KMS-11 (cell line): ENCODE measurements around the gene EDRF1.

ENCODE experiments used
- H2AFZ ChIP-seq: fragments of 200-600 bp; sonication (generic); 2 replicates; pipeline ENCODE4 v1.6.1; 2016; ENCODE audit warnings: antibody characterized with exemption, mixed run types, low read depth
- H3K27ac ChIP-seq: fragments of 200-600 bp; sonication (generic); 2 replicates; pipeline ENCODE4 v1.6.1; 2016; ENCODE audit warnings: mild to moderate bottlenecking, mixed run types
- H3K27me3 ChIP-seq: fragments of 200-600 bp; sonication (generic); 2 replicates; pipeline ENCODE4 v1.6.1; 2017; ENCODE audit warnings: mild to moderate bottlenecking, low read depth, mixed run types, moderate library complexity; ENCODE audit not compliant: insufficient read depth
- H3K36me3 ChIP-seq: fragments of 200-600 bp; sonication (generic); 2 replicates; pipeline ENCODE4 v1.6.1; 2017; ENCODE audit warnings: mild to moderate bottlenecking, mixed run types; ENCODE audit not compliant: insufficient read depth
- H3K4me1 ChIP-seq: fragments of 200-600 bp; sonication (generic); 2 replicates; pipeline ENCODE4 v1.6.1; 2016; ENCODE audit warnings: mild to moderate bottlenecking, low read depth, mixed run types; ENCODE audit not compliant: poor library complexity, severe bottlenecking
- H3K4me2 ChIP-seq: fragments of 200-600 bp; sonication (generic); 2 replicates; pipeline ENCODE4 v1.7.0; 2016; ENCODE audit warnings: mild to moderate bottlenecking, mixed run types
- H3K4me3 ChIP-seq: fragments of 200-600 bp; sonication (generic); IDR thresholded peaks from 2 replicates; pipeline ENCODE4 v1.6.1; 2017; ENCODE audit warnings: low read depth, low read length, mixed read lengths; ENCODE audit not compliant: insufficient read depth
- H3K79me2 ChIP-seq: fragments of 200-600 bp; sonication (generic); 2 replicates; pipeline ENCODE4 v1.6.1; 2016; ENCODE audit warnings: low read depth, mixed run types; ENCODE audit not compliant: insufficient read depth
- H3K9ac ChIP-seq: fragments of 200-600 bp; sonication (generic); 2 replicates; pipeline ENCODE4 v1.6.1; 2016; ENCODE audit warnings: mild to moderate bottlenecking, mixed run types
- H4K20me1 ChIP-seq: fragments of 200-600 bp; sonication (generic); 2 replicates; pipeline ENCODE4 v1.6.1; 2016; ENCODE audit warnings: mild to moderate bottlenecking, mixed run types; ENCODE audit not compliant: insufficient read depth
- TF ChIP-seq, protein P1 (sequence below): fragments of 200-600 bp; sonication (generic); conservative IDR thresholded peaks from 2 replicates; pipeline ENCODE4 v1.6.1; 2017; ENCODE audit warnings: low read depth, mild to moderate bottlenecking, antibody characterized with exemption, low read length, moderate library complexity, mixed read lengths

The EDRF1 gene

GRCh38 chr10:125788156-125789034 is 68.9 kb downstream of the EDRF1 start:
- no peak overlapping the region for H3K9ac ChIP-seq
- H2AFZ ChIP-seq: no peak overlapping the region
- no peak overlapping the region for H3K4me3 ChIP-seq
- H3K27ac ChIP-seq: no peak overlapping the region
- no peaks in the 10 kb centered on the region for H3K79me2 ChIP-seq
- TF ChIP-seq, protein P1, sequence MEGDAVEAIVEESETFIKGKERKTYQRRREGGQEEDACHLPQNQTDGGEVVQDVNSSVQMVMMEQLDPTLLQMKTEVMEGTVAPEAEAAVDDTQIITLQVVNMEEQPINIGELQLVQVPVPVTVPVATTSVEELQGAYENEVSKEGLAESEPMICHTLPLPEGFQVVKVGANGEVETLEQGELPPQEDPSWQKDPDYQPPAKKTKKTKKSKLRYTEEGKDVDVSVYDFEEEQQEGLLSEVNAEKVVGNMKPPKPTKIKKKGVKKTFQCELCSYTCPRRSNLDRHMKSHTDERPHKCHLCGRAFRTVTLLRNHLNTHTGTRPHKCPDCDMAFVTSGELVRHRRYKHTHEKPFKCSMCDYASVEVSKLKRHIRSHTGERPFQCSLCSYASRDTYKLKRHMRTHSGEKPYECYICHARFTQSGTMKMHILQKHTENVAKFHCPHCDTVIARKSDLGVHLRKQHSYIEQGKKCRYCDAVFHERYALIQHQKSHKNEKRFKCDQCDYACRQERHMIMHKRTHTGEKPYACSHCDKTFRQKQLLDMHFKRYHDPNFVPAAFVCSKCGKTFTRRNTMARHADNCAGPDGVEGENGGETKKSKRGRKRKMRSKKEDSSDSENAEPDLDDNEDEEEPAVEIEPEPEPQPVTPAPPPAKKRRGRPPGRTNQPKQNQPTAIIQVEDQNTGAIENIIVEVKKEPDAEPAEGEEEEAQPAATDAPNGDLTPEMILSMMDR: no peak
- no peaks in the 10 kb centered on the region for H3K27me3 ChIP-seq
- H4K20me1 ChIP-seq: no peaks in the 10 kb centered on the region
- H3K36me3 ChIP-seq: no peaks in the 10 kb centered on the region
- no peaks in the 10 kb centered on the region for H3K4me1 ChIP-seq
- H3K4me2 ChIP-seq: no peak overlapping the region

- Histone ChIP-seq H3K4me2 (no peak overlapping the region), H3K4me1 (peaks cover 20% of the 10 kb centered on the region)
Observed at GRCh38 chr10:125792342-125793300, 73.1 kb downstream of the EDRF1 start.

DNA sequence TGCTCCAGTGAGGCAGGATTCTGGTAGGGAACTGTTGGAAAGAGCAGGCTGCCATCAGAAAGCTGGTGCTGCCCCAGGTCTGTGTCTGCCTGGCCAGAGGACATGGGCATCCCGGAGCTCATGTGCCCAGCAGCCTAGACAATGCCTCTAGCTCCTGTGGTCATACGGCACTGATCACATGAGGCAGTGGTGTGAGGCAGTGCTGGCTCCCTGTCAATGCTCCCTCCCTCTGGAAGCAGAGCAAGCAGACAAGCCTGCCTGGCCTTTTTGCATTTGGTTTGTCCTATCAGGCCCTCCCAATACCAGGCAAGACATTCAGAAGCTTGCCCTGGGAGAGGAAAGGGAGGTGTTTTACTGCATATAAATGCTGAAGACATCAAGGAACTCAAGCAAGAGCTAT is 75.6 kb downstream of the EDRF1 start:
- no peak overlapping the region for H3K4me3 ChIP-seq
- TF ChIP-seq, protein P1: no peak
- no peaks in the 10 kb centered on the region for H3K27me3 ChIP-seq
- no peaks in the 10 kb centered on the region for H3K36me3 ChIP-seq
- no peak overlapping the region for H3K9ac ChIP-seq
- H3K27ac ChIP-seq: no peak overlapping the region
- 0 out of 2 replicates have a peak overlapping the region, but pooled peaks have one; percentile 25 for H3K4me2 ChIP-seq
- H4K20me1 ChIP-seq: no peaks in the 10 kb centered on the region
- H3K79me2 ChIP-seq: no peaks in the 10 kb centered on the region
- peaks cover 20% of the 10 kb centered on the region for H3K4me1 ChIP-seq
- H2AFZ ChIP-seq: no peak overlapping the region

More at GRCh38 chr10:125792342-125793300, 73.1 kb downstream of the EDRF1 start:
- Histone ChIP-seq H3K79me2 (no peaks in the 10 kb centered on the region), H3K9ac (no peak overlapping the region), H2AFZ (no peak overlapping the region), H3K36me3 (no peaks in the 10 kb centered on the region), H3K27ac (no peak overlapping the region), H4K20me1 (no peaks in the 10 kb centered on the region), H3K27me3 (no peaks in the 10 kb centered on the region), H3K4me3 (no peak overlapping the region)
- TF ChIP-seq, protein P1: no peak

DNA sequence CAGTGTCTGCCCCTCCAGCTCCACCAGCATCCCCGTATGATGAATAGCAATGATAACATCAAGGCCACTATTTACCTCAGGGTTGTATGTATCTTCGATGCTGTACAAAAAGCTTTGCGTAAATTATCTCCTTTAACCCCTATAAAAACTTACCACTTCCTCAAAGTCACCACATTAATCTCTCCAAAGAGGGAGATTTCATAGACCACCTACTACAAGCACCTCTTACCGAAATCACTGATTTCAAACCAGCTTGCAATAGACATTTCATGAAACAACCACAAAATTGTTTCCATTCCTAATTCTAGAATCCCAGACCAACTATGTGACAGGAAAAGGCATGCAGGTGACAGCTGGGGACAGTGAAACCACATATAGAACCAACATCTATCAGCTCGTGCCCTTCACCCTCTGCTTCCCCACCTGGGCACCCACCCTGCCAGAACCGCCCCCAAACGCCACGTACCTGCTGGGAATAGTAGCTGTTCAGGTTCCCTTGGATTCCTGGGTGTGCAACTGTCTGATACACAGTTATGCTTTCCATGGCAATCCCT is 76.2 kb downstream of the EDRF1 start:
- Histone ChIP-seq H3K79me2 (no peaks in the 10 kb centered on the region), H3K9ac (no peak overlapping the region), H3K4me2 (0 out of 2 replicates have a peak overlapping the region, but pooled peaks have one; percentile 25), H3K4me3 (no peak overlapping the region), H3K27me3 (no peaks in the 10 kb centered on the region), H4K20me1 (no peaks in the 10 kb centered on the region), H3K27ac (no peak overlapping the region), H3K36me3 (no peaks in the 10 kb centered on the region), H2AFZ (no peak overlapping the region), H3K4me1 (peaks cover 20% of the 10 kb centered on the region)
- TF ChIP-seq, protein P1: no peak
